ENCODE measurements around the gene FAM107B. TPM values are rescaled to one million over a fixed set of nuclear protein-coding genes. Genes with fewer than 3 reads are reported as not detected.

Gene FAM107B
- total RNA-seq, 2 donors from 2014 or later = 258 to 399 TPM

DNA sequence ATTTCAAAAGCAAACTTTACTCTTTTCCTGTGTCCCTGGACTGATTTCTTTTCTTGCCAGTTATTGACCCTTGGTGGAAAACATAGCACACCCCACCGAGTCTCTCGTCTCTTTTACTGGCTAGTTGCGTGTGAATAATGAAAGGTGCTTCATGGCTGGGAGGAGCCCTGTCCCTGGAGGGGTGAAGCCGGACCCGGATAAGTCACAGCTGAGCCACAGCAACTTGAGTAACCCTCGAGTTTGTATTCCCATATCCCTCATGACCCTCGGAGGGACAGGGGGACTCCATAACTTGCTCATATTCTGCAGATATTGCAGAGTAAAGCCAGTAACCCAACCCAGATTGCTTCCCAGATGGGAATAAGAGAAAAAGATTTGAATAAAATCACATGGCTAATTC lies 296.5 kb downstream of the FAM107B start:
- Mint-ChIP-seq H3K27me3 (peaks cover 22% of the 10 kb centered on the region), H3K4me3 (no peak overlapping the region), H3K4me1 (peaks cover 4% of the 10 kb centered on the region), H3K36me3 (ENCODE audit: low read depth) (peaks cover 2% of the 10 kb centered on the region), H3K27ac (no peak overlapping the region)
- DNase-seq (no peak), ATAC-seq (no peak)
- no peaks in the 10 kb centered on the region for H3K9me3 ChIP-seq (ENCODE audit: control insufficient read depth, low read length, poor library complexity, severe bottlenecking)

DNA sequence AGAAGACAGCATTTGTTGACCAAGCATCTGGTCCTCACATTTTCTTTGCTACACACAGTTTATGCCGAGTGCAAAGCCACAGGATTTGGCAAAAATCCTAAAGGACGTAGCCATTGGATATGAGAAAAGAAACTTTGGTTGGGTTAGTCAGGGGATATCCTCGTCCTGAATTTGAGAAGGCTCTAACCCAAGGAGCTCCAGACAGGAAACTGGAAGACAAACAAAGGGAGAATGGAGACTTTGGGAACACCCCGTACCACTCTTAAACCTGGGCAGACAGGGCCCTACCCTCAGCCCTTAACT lies 297.3 kb downstream of the FAM107B start:
- no peaks in the 10 kb centered on the region for H3K9me3 ChIP-seq (ENCODE audit: control insufficient read depth, low read length, poor library complexity, severe bottlenecking)
- Mint-ChIP-seq H3K4me3 (no peak overlapping the region), H3K27ac (no peak overlapping the region), H3K4me1 (peaks cover 4% of the 10 kb centered on the region), H3K27me3 (peaks cover 30% of the 10 kb centered on the region), H3K36me3 (ENCODE audit: low read depth) (peaks cover 5% of the 10 kb centered on the region)
- DNase-seq (no peak), ATAC-seq (no peak)

DNA sequence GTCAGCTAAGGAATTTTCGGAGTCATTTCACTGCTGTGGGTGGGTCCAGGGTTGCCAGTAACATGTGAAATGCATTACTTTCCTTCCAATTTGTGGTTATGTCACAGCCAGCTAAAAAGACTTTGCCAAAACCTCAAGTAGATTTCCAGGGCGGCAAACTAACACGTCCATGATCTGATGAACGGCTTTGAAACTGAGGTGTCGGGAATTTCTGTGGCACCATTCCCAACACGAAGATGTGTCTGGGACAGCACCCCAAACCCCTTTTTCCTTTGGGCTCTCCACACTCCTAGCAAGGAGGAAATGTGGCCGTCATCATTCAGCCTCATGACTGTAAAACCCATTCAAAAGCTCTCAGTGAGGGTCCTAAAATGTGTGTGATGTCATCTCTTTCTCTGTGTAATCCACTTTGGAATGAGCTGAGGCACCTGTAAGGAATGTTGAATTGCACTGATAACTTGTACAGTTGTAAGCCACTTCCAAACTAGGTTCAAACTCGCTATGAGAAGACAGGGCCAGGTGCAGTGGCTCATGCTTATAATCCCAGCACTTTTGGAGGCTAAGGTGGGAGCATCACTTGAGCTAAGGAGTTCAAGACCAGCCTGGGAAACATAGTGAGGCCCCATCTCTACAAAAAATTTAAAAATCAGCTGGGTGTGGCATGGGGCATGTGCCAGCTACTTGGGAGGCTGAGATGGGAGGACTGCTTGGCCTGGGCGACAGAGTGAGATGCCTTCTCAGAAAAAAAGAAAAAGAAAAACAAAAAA lies 297.9 kb downstream of the FAM107B start:
- no peak overlapping the region for H3K27ac Mint-ChIP-seq
- H3K4me3 Mint-ChIP-seq = no peak overlapping the region
- DNase-seq (no peak), ATAC-seq (no peak)
- H3K36me3 Mint-ChIP-seq (ENCODE audit: low read depth) = peaks cover 5% of the 10 kb centered on the region
- no peaks in the 10 kb centered on the region for H3K9me3 ChIP-seq (ENCODE audit: control insufficient read depth, low read length, poor library complexity, severe bottlenecking)
- peaks cover 36% of the 10 kb centered on the region for H3K27me3 Mint-ChIP-seq
- peaks cover 4% of the 10 kb centered on the region for H3K4me1 Mint-ChIP-seq

DNA sequence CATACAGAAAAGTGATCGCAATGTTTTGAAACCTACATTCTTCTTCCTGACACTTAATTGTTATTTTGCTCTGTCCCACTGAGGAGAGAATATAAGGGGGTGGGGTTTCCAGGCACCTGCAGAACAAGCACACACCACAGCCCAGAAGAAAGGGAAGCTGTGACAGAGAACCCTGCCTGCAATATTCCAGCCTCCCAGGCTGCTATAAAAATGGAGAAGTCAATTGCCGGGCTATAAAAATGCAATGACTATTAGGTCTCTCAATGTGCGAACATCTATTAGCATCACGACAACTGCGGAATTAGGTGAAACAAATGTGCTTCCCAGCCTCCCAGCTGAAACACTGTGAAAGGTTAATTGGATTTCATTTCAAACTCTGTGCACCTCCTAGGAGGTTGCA lies 298.7 kb downstream of the FAM107B start:
- H3K9me3 ChIP-seq (ENCODE audit: control insufficient read depth, low read length, poor library complexity, severe bottlenecking) = no peaks in the 10 kb centered on the region
- ATAC-seq = no peak
- Mint-ChIP-seq H3K27me3 (peaks cover 39% of the 10 kb centered on the region), H3K36me3 (ENCODE audit: low read depth) (peaks cover 5% of the 10 kb centered on the region), H3K27ac (no peak overlapping the region), H3K4me3 (no peak overlapping the region), H3K4me1 (peaks cover 4% of the 10 kb centered on the region)
- no peak for DNase-seq

DNA sequence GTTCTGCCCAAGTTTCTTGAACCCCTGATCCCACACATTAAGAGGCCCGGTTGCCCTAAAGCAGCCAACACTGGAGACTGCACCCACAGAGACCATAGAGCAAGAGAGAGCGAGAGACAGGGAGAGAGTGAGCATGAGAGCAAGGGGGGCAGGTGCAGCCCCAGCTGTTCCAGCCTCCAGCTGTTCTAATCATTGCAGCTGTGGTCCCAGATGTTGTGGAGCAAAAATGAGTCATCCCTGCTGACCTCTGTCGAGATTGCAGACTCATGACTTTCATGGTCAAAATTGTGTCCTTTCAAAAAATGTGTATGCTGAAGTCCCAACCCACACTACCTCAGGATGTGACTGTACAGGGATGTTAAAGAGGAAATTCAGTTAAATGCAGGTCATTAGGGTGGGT lies 300.0 kb downstream of the FAM107B start:
- no peaks in the 10 kb centered on the region for H3K9me3 ChIP-seq (ENCODE audit: control insufficient read depth, low read length, poor library complexity, severe bottlenecking)
- ATAC-seq = no peak
- Mint-ChIP-seq H3K4me1 (peaks cover 4% of the 10 kb centered on the region), H3K4me3 (no peak overlapping the region), H3K27me3 (peaks cover 51% of the 10 kb centered on the region), H3K27ac (no peak overlapping the region), H3K36me3 (ENCODE audit: low read depth) (peaks cover 5% of the 10 kb centered on the region)
- no peak for DNase-seq

DNA sequence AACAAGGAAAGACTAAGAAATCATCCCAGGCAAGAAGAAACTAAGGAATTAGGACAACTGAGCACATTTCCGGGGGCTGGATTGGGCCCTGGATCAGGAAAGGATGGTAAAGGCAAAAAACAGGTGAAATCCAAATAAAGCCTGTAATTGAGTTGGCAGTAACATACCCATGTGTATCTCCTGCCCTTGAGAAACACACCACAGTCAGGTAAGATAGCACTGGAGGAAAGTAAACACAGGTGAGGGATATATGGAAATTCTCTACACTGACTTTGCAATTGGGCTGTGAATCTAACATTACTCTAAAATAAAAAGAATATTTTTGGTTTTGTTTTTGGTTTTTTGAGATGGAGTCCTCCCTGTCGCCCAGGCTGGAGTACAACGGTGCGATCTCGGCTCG lies 303.8 kb downstream of the FAM107B start:
- no peak for ATAC-seq
- H3K27ac Mint-ChIP-seq = no peak overlapping the region
- H3K36me3 Mint-ChIP-seq (ENCODE audit: low read depth) = peaks cover 5% of the 10 kb centered on the region
- no peaks in the 10 kb centered on the region for H3K4me1 Mint-ChIP-seq
- H3K4me3 Mint-ChIP-seq = no peak overlapping the region
- no peak for DNase-seq
- no peaks in the 10 kb centered on the region for H3K9me3 ChIP-seq (ENCODE audit: control insufficient read depth, low read length, poor library complexity, severe bottlenecking)
- H3K27me3 Mint-ChIP-seq = peaks cover 80% of the 10 kb centered on the region

DNA sequence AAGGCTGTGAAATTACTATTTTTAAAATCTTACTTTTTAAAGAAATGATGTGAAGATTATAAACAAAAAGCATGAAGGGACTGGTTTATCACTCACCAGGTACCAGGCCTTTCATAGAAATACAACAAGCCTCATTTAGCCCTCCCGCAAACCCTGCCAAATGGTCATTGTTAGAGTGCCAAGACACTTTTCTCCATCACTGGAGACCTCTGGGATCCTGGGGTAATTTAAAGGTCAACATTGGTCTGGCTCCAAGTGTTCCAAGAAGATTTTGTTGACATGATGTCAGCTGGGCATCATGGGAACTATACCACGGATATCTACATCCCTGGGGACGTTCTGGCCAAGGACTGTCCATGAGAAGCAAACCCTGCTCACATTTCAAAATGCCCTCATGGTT lies 306.0 kb downstream of the FAM107B start:
- ATAC-seq = no peak
- Mint-ChIP-seq H3K27me3 (peaks cover 65% of the 10 kb centered on the region), H3K27ac (no peak overlapping the region), H3K4me1 (no peaks in the 10 kb centered on the region), H3K4me3 (no peak overlapping the region), H3K36me3 (ENCODE audit: low read depth) (peaks cover 3% of the 10 kb centered on the region)
- DNase-seq = no peak
- H3K9me3 ChIP-seq (ENCODE audit: control insufficient read depth, low read length, poor library complexity, severe bottlenecking) = no peaks in the 10 kb centered on the region

Other genes starting within 250 kb of the FAM107B start
- gene CDNF, start 63.1 kb upstream of the FAM107B start, total RNA-seq = 1 to 10 TPM in 1 of 2 donors, under 1 TPM in 1; 0.62 to 3.2 TPM
- 10 to 100 TPM; 22.5 to 24.7 TPM for gene HSPA14, start 63.4 kb upstream of the FAM107B start, total RNA-seq
- gene MSANTD7, start 63.4 kb upstream of the FAM107B start, total RNA-seq = 10 to 100 TPM; 22.2 to 23.2 TPM
- 1 to 10 TPM; 3.3 to 3.7 TPM for gene SUV39H2, start 104.0 kb upstream of the FAM107B start, total RNA-seq
- 10 to 100 TPM; 12.8 to 15.3 TPM for gene DCLRE1C, start 179.2 kb upstream of the FAM107B start, total RNA-seq
- gene MEIG1, start 184.5 kb upstream of the FAM107B start, total RNA-seq = not detected

Data from T-helper 17 cell (primary cell).